ENCODE data around the gene G2E3.

GRCh38 chr14:30532264-30532663 lies 26.7 kb upstream of the G2E3 start:
- TF ChIP-seq CTCF (IDR thresholded peaks at IDR 0.05; ENCODE audit: borderline replicate concordance, extremely low read depth, low read length, poor library complexity, severe bottlenecking) (no peak), EZH2 (IDR thresholded peaks at IDR 0.05; ENCODE audit: borderline replicate concordance, low read depth, low read length, severe bottlenecking) (no peak)
